Activated naive CD8-positive, alpha-beta T cell treated with anti-CD3 and anti-CD28 coated beads, Interleukin-2, amount 50 U/mL, for 24 hours (primary cell): Measurements from ENCODE around the gene ZNF556.
"Not testable (repeated sequence)": the region's sequence is repeated elsewhere in the genome, so short reads cannot be mapped to it uniquely, and the experiment has no call there.

Experiments
- ATAC-seq: fragments of 150-1000 bp; cut with Tn5 transposase; one replicate; pipeline ENCODE4 v1.10.0; 2021
- DNase-seq: peaks from one replicate; pipeline ENCODE4 v3.0.0; 2021
- H3K27ac Mint-ChIP-seq: one replicate; pipeline ENCODE4 v1.8.0; 2021; ENCODE audit warnings: mild to moderate bottlenecking, mixed read lengths
- H3K27me3 Mint-ChIP-seq: one replicate; pipeline ENCODE4 v1.8.0; 2021; ENCODE audit warnings: mixed read lengths
- H3K36me3 Mint-ChIP-seq: one replicate; pipeline ENCODE4 v1.8.0; 2021; ENCODE audit warnings: low read depth, mixed read lengths
- H3K4me1 Mint-ChIP-seq: one replicate; pipeline ENCODE4 v1.8.0; 2021; ENCODE audit warnings: mixed read lengths
- H3K4me3 Mint-ChIP-seq: one replicate; pipeline ENCODE4 v1.8.0; 2021; ENCODE audit warnings: mild to moderate bottlenecking, moderate library complexity, mixed read lengths
- H3K9me3 Mint-ChIP-seq: one replicate; pipeline ENCODE4 v1.8.0; 2021; ENCODE audit warnings: mixed read lengths

Gene ZNF556

GRCh38 chr19:2872175-2872574 is 5.0 kb downstream of the ZNF556 start:
- not testable (repeated sequence) for H3K4me3 Mint-ChIP-seq, DNase-seq

GRCh38 chr19:2877398-2878331 is 10.5 kb downstream of the ZNF556 start:
- H3K4me1 Mint-ChIP-seq: no peaks in the 10 kb centered on the region
- ATAC-seq (no peak), DNase-seq (no peak)
- peaks cover 15% of the 10 kb centered on the region for H3K9me3 Mint-ChIP-seq
- peaks cover 12% of the 10 kb centered on the region for H3K36me3 Mint-ChIP-seq
- no peaks in the 10 kb centered on the region for H3K27me3 Mint-ChIP-seq
- no peak overlapping the region for H3K27ac Mint-ChIP-seq
- H3K4me3 Mint-ChIP-seq: no peak overlapping the region

More at GRCh38 chr19:2872175-2872574, 5.0 kb downstream of the ZNF556 start:
- not testable (repeated sequence) for H3K27me3 Mint-ChIP-seq, ATAC-seq, H3K9me3 Mint-ChIP-seq, H3K27ac Mint-ChIP-seq, H3K36me3 Mint-ChIP-seq, H3K4me1 Mint-ChIP-seq

- no peak for ATAC-seq
- Mint-ChIP-seq H3K4me1 (peaks cover 6% of the 10 kb centered on the region), H3K4me3 (no peak overlapping the region), H3K36me3 (no peaks in the 10 kb centered on the region), H3K27ac (no peak overlapping the region), H3K27me3 (no peaks in the 10 kb centered on the region), H3K9me3 (peaks cover 4% of the 10 kb centered on the region)
- DNase-seq: no peak
Measured at GRCh38 chr19:2883686-2884439, 16.7 kb downstream of the ZNF556 start.

- Mint-ChIP-seq H3K27me3 (no peaks in the 10 kb centered on the region), H3K27ac (no peak overlapping the region), H3K9me3 (no peaks in the 10 kb centered on the region), H3K4me3 (no peak overlapping the region), H3K36me3 (no peaks in the 10 kb centered on the region), H3K4me1 (peaks cover 11% of the 10 kb centered on the region)
- DNase-seq (no peak), ATAC-seq (no peak)
Measured at GRCh38 chr19:2885736-2886135, 18.6 kb downstream of the ZNF556 start.

- ATAC-seq (no peak), DNase-seq (no peak)
- no peaks in the 10 kb centered on the region for H3K9me3 Mint-ChIP-seq
- H3K4me1 Mint-ChIP-seq: peaks cover 11% of the 10 kb centered on the region
- no peaks in the 10 kb centered on the region for H3K27me3 Mint-ChIP-seq
- H3K27ac Mint-ChIP-seq: no peak overlapping the region
- H3K36me3 Mint-ChIP-seq: no peaks in the 10 kb centered on the region
- no peak overlapping the region for H3K4me3 Mint-ChIP-seq
Measured at GRCh38 chr19:2887391-2887914, 20.3 kb downstream of the ZNF556 start.

GRCh38 chr19:2888731-2889224 is 21.6 kb downstream of the ZNF556 start:
- DNase-seq: peak; percentile 32
- H3K9me3 Mint-ChIP-seq: no peaks in the 10 kb centered on the region
- H3K4me1 Mint-ChIP-seq: peaks cover 11% of the 10 kb centered on the region
- no peaks in the 10 kb centered on the region for H3K27me3 Mint-ChIP-seq
- no peaks in the 10 kb centered on the region for H3K36me3 Mint-ChIP-seq
- H3K4me3 Mint-ChIP-seq: peak overlapping the region; percentile 24
- peak; percentile 54 for ATAC-seq
- H3K27ac Mint-ChIP-seq: no peak overlapping the region

GRCh38 chr19:2890531-2890930 is 23.4 kb downstream of the ZNF556 start:
- H3K4me3 Mint-ChIP-seq, H3K27ac Mint-ChIP-seq, DNase-seq, H3K9me3 Mint-ChIP-seq, ATAC-seq, H3K27me3 Mint-ChIP-seq, H3K36me3 Mint-ChIP-seq: not testable (repeated sequence)
- H3K4me1 Mint-ChIP-seq: peaks cover 11% of the 10 kb centered on the region

- Mint-ChIP-seq H3K9me3 (peaks cover 15% of the 10 kb centered on the region), H3K4me3 (no peak overlapping the region), H3K27ac (no peak overlapping the region), H3K27me3 (no peaks in the 10 kb centered on the region), H3K36me3 (peaks cover 3% of the 10 kb centered on the region), H3K4me1 (peaks cover 9% of the 10 kb centered on the region)
- ATAC-seq: no peak
- no peak for DNase-seq
Measured at GRCh38 chr19:2896694-2897093, 29.6 kb downstream of the ZNF556 start.

GRCh38 chr19:2900296-2901252 is 33.4 kb downstream of the ZNF556 start, which contains the start of gene ZNF57:
TSS of gene ZNF57 (plus strand) at chr19:2900928. CDS start at chr19:2901046, 118 bp downstream.
- H3K4me3 Mint-ChIP-seq: peak within 1 kb of the TSS; percentile 95
- H3K36me3 Mint-ChIP-seq: peaks cover 3% of the 10 kb centered on the region
- H3K27me3 Mint-ChIP-seq: no peaks in the 10 kb centered on the region
- ATAC-seq (peak; percentile 98), DNase-seq (peak; percentile 99)
- peaks cover 20% of the 10 kb centered on the region for H3K4me1 Mint-ChIP-seq
- peak within 1 kb of the TSS; percentile 94 for H3K27ac Mint-ChIP-seq
- peaks cover 15% of the 10 kb centered on the region for H3K9me3 Mint-ChIP-seq

GRCh38 chr19:2902590-2903218 is 35.6 kb downstream of the ZNF556 start:
- H3K4me3 Mint-ChIP-seq: no peak overlapping the region
- no peak for DNase-seq
- no peak overlapping the region for H3K27ac Mint-ChIP-seq
- H3K4me1 Mint-ChIP-seq: peaks cover 23% of the 10 kb centered on the region
- peaks cover 3% of the 10 kb centered on the region for H3K9me3 Mint-ChIP-seq
- ATAC-seq: no peak
- H3K27me3 Mint-ChIP-seq: no peaks in the 10 kb centered on the region
- peaks cover 2% of the 10 kb centered on the region for H3K36me3 Mint-ChIP-seq

GRCh38 chr19:2903326-2903725 is 36.2 kb downstream of the ZNF556 start:
- ATAC-seq, H3K36me3 Mint-ChIP-seq, H3K9me3 Mint-ChIP-seq, H3K4me3 Mint-ChIP-seq, H3K27me3 Mint-ChIP-seq, DNase-seq, H3K27ac Mint-ChIP-seq: not testable (repeated sequence)
- H3K4me1 Mint-ChIP-seq: peaks cover 23% of the 10 kb centered on the region

- H3K27ac Mint-ChIP-seq: no peak overlapping the region
Measured at GRCh38 chr19:2905918-2906519, 38.9 kb downstream of the ZNF556 start.

GRCh38 chr19:2906631-2907195 is 39.6 kb downstream of the ZNF556 start:
- Mint-ChIP-seq H3K9me3 (peaks cover 4% of the 10 kb centered on the region), H3K4me1 (peaks cover 27% of the 10 kb centered on the region), H3K27me3 (no peaks in the 10 kb centered on the region), H3K4me3 (no peak overlapping the region), H3K36me3 (peaks cover 13% of the 10 kb centered on the region), H3K27ac (no peak overlapping the region)
- ATAC-seq: no peak
- no peak for DNase-seq

More at GRCh38 chr19:2905918-2906519, 38.9 kb downstream of the ZNF556 start:
- ATAC-seq (no peak), DNase-seq (no peak)
- Mint-ChIP-seq H3K27me3 (no peaks in the 10 kb centered on the region), H3K9me3 (peaks cover 4% of the 10 kb centered on the region), H3K36me3 (peaks cover 10% of the 10 kb centered on the region), H3K4me3 (no peak overlapping the region), H3K4me1 (peaks cover 26% of the 10 kb centered on the region)
